HepG2 (cell line): ENCODE results near the gene WBP1. TPM values are rescaled to one million over a fixed set of nuclear protein-coding genes. Genes with fewer than 3 reads are reported as not detected.

Experiments used
- ARID3A ChIP-seq: IDR thresholded peaks from 2 replicates; pipeline ENCODE4 v1.6.1; 2012; ENCODE audit warnings: low read depth, low read length, improper control_type of control experiment
- ATF4 ChIP-seq, 2 experiments: fragments of 450-650 bp in 1 of 2; sonication (generic) in 1 of 2; formaldehyde crosslinking; IDR thresholded peaks; 2 replicates each; pipeline versions ENCODE4 v1.5.0 to v1.8.0; 2020 to 2022; ENCODE audit warnings: mild to moderate bottlenecking in 1 of 2, missing genetic modification reagents in 1 of 2
- BORCS8-MEF2B ChIP-seq: sonication (generic); formaldehyde crosslinking; IDR thresholded peaks from 2 replicates; pipeline ENCODE4 v1.8.0; 2022; ENCODE audit warnings: mild to moderate bottlenecking, missing genetic modification reagents
- CTCF ChIP-seq: sonication (generic); formaldehyde crosslinking; IDR thresholded peaks from 2 replicates; pipeline ENCODE4 v1.5.0; 2020; ENCODE audit warnings: mild to moderate bottlenecking, missing genetic modification reagents, moderate library complexity
- FOSL2 ChIP-seq: sonication (generic); formaldehyde crosslinking; IDR thresholded peaks from 2 replicates; pipeline ENCODE4 v1.4.0; 2020; ENCODE audit warnings: missing genetic modification reagents
- GABPB1 ChIP-seq: IDR thresholded peaks from 2 replicates; pipeline ENCODE4 v1.6.1; 2016; ENCODE audit warnings: mild to moderate bottlenecking, missing genetic modification reagents, moderate library complexity, missing compliant biosample characterization
- GTF2F1 ChIP-seq: fragments of 150-350 bp; IDR thresholded peaks from 2 replicates; pipeline ENCODE4 v1.6.1; 2014; ENCODE audit warnings: low read length
- HDAC2 ChIP-seq: sonication (generic); formaldehyde crosslinking; IDR thresholded peaks from 2 replicates; pipeline ENCODE4 v1.4.0; 2020; ENCODE audit warnings: missing genetic modification reagents
- KLF15 ChIP-seq: sonication (generic); formaldehyde crosslinking; IDR thresholded peaks from 2 replicates; pipeline ENCODE4 v1.8.1; 2023; ENCODE audit warnings: borderline replicate concordance, mild to moderate bottlenecking, inconsistent platforms, missing genetic modification reagents, mixed read lengths
- NKX3-1 ChIP-seq: sonication (generic); formaldehyde crosslinking; IDR thresholded peaks from 2 replicates; pipeline ENCODE4 v1.5.0; 2020; ENCODE audit warnings: missing genetic modification reagents
- RNF219 ChIP-seq: sonication (generic); formaldehyde crosslinking; IDR thresholded peaks from 2 replicates; pipeline ENCODE4 v1.5.0; 2020; ENCODE audit warnings: mild to moderate bottlenecking, missing genetic modification reagents
- SOX13 ChIP-seq, 3 experiments: fragments of 450-650 bp in 1 of 3; sonication (generic) in 1 of 3; formaldehyde crosslinking in 1 of 3; IDR thresholded peaks in 2 of 3; conservative IDR thresholded peaks in 1 of 3; 2 replicates each; pipeline versions ENCODE4 v1.5.0 to v1.6.1; 2016 to 2020; ENCODE audit warnings: antibody characterized with exemption in 1 of 3, mild to moderate bottlenecking in 1 of 3, missing compliant biosample characterization in 1 of 3, missing genetic modification reagents in 1 of 3, moderate library complexity in 1 of 3
- THAP11 ChIP-seq: IDR thresholded peaks from 2 replicates; pipeline ENCODE4 v1.6.1; 2016; ENCODE audit warnings: missing biosample characterization, missing genetic modification reagents
- TIGD3 ChIP-seq: sonication (generic); formaldehyde crosslinking; IDR thresholded peaks from 2 replicates; pipeline ENCODE4 v1.5.1; 2020; ENCODE audit warnings: mild to moderate bottlenecking, missing genetic modification reagents, borderline replicate concordance
- ZNF138 ChIP-seq: sonication (generic); formaldehyde crosslinking; IDR thresholded peaks from 2 replicates; pipeline ENCODE4 v1.5.0; 2020; ENCODE audit warnings: mild to moderate bottlenecking, low read depth, missing genetic modification reagents
- ZNF280B ChIP-seq: sonication (generic); formaldehyde crosslinking; IDR thresholded peaks from 2 replicates; pipeline ENCODE4 v1.5.0; 2020; ENCODE audit warnings: missing genetic modification reagents, mild to moderate bottlenecking, borderline replicate concordance
- ZNF672 ChIP-seq: sonication (generic); formaldehyde crosslinking; IDR thresholded peaks from 2 replicates; pipeline ENCODE4 v1.8.1; 2022; ENCODE audit warnings: missing genetic modification reagents
- polyA plus RNA-seq, 8 experiments: library from polyadenylated mRNA; depleted of rRNA in 3 of 8; stranded (reverse) in 7 of 8; unstranded in 1 of 8; fragments of >200 nt; fragmentation: Illumina TruSeq in 4 of 8; extraction: Trizol in 4 of 8; gene quantifications; 2 replicates each; pipeline versions ENCODE4 v1.2.1 to v1.2.3, GENCODE V29; 2011 to 2016; ENCODE audit warnings: low read depth in 4 of 8, missing spikeins in 1 of 8, mixed read lengths in 1 of 8; ENCODE audit not compliant: insufficient read depth in 1 of 8
- total RNA-seq, 5 experiments: library from RNA; depleted of rRNA; stranded (reverse); fragments of >200 nt; fragmentation: Illumina TruSeq; extraction: Trizol; gene quantifications; 2 replicates each; pipeline ENCODE4 v1.2.3, GENCODE V29; 2016; ENCODE audit warnings: low read depth in 1 of 5

WBP1 gene
- total and polyA plus RNA-seq, 2 of the 13 experiments (the other 11 are each of a cell fraction or from before 2014, with no cell fraction given) = 38.8 to 85.7 TPM

- peak; percentile 33 to 51; a peak in 2 of 4 replicates for TF ChIP-seq ATF4 (CRISPR knock-in tag; IDR thresholded peaks at IDR 0.05)
- TF ChIP-seq KLF15 (CRISPR knock-in tag) = no peak
- TF ChIP-seq ZNF138 = no peak
- TF ChIP-seq HDAC2 = peak; percentile 89
- peak; percentile 43; the same call in 1 of the 2 replicates for TF ChIP-seq FOSL2
- no peak for TF ChIP-seq ARID3A
- no peak for TF ChIP-seq NKX3-1 (CRISPR knock-in tag)
- peak; percentile 55; the same call in 1 of the 2 replicates for TF ChIP-seq BORCS8-MEF2B (CRISPR knock-in tag)
- TF ChIP-seq TIGD3 = 0 out of 2 replicates have a peak, but pooled peaks have one; percentile 53
- peak; percentile 38 for TF ChIP-seq THAP11
- no peak for TF ChIP-seq RNF219 (CRISPR knock-in tag)
- no peak for TF ChIP-seq ZNF672 (CRISPR knock-in tag)
- TF ChIP-seq CTCF = peak; percentile 41
- TF ChIP-seq ZNF280B (CRISPR knock-in tag) = peak; percentile 93; the same call in 1 of the 2 replicates
- no peak for TF ChIP-seq GTF2F1
- TF ChIP-seq SOX13 (IDR thresholded peaks at IDR 0.05) = no peak; the same call in 1 of the 2 replicates
- peak in 1 of 2 experiments; percentile 56; a peak in 2 of 4 replicates for TF ChIP-seq SOX13 (CRISPR knock-in tag; conservative IDR thresholded peaks at IDR 0.05 in 1 of 2, IDR thresholded peaks at IDR 0.05 in 1 of 2)
- TF ChIP-seq GABPB1 (CRISPR knock-in tag) = peak; percentile 59
Observed at GRCh38 chr2:74429487-74430451, 28.5 kb upstream of the WBP1 start (continued).
